ENCODE measurements around the gene SLC25A27.

The SLC25A27 gene

GRCh38 chr6:46720401-46720800, 67.6 kb downstream of the SLC25A27 start:
- DNase-seq, result no peak

Measured in right forelimb (tissue), 1 donor.